H1 (cell line): ENCODE data around the gene CR2. TPM values are rescaled to one million over a fixed set of nuclear protein-coding genes. Genes with fewer than 3 reads are reported as not detected.

Experiments used
- CTCF ChIA-PET: fragments of 300-600 bp; sonication (Branson Sonifier 250); formaldehyde crosslinking; loops from one replicate; lab custom pipeline; 2021; ENCODE audit not compliant: partially characterized antibody; lab: Charles Lee
- POLR2A ChIA-PET: fragments of 300-600 bp; sonication (Branson Sonifier 250); formaldehyde crosslinking; loops from one replicate; lab custom pipeline; 2021; ENCODE audit warnings: inconsistent platforms; ENCODE audit not compliant: partially characterized antibody; lab: Charles Lee
- DNase-seq, 2 experiments: peaks; one replicate each; pipeline versions ENCODE4 v3.0.0 to v3.0.0-alpha.2; 2010 to 2022; ENCODE audit warnings: low spot score in 2 of 2, low read depth in 1 of 2, mixed read lengths in 1 of 2
- FAIRE-seq: peaks from 2 replicates; lab custom pipeline; 2011; peaks lifted over from hg19 to GRCh38; lab: Jason Lieb, UNC
- H2AFZ ChIP-seq: 2 replicates; pipeline ENCODE4 v1.8.1; 2012; ENCODE audit warnings: low read length, inconsistent platforms
- H2AK5ac ChIP-seq: 2 replicates; pipeline ENCODE4 v1.6.1; 2013; ENCODE audit warnings: low read depth, low read length
- H2BK120ac ChIP-seq: replicated peaks from 2 replicates; pipeline ENCODE3; 2013; ENCODE audit warnings: low read depth, low read length, inconsistent platforms
- H2BK12ac ChIP-seq: 2 replicates; pipeline ENCODE4 v1.6.1; 2013; ENCODE audit warnings: low read depth, low read length
- H2BK15ac ChIP-seq: 2 replicates; pipeline ENCODE4 v1.6.1; 2013; ENCODE audit warnings: low read length
- H2BK20ac ChIP-seq: 2 replicates; pipeline ENCODE4 v1.6.1; 2013; ENCODE audit warnings: low read length
- H2BK5ac ChIP-seq: 2 replicates; pipeline ENCODE4 v1.6.1; 2013; ENCODE audit warnings: low read depth, low read length
- H3K14ac ChIP-seq: 2 replicates; pipeline ENCODE4 v1.6.1; 2013; ENCODE audit warnings: inconsistent platforms; ENCODE audit not compliant: insufficient read length
- H3K18ac ChIP-seq: 2 replicates; pipeline ENCODE4 v1.6.1; 2013; ENCODE audit warnings: low read length; ENCODE audit errors: extremely low read depth
- H3K23ac ChIP-seq: 2 replicates; pipeline ENCODE4 v1.6.1; 2013; ENCODE audit warnings: inconsistent platforms; ENCODE audit not compliant: insufficient read length
- H3K23me2 ChIP-seq: 2 replicates; pipeline ENCODE4 v1.6.1; 2013; ENCODE audit warnings: low read depth, low read length
- H3K27ac ChIP-seq: 2 replicates; pipeline ENCODE4 v1.6.1; 2011; ENCODE audit warnings: low read depth, low read length, inconsistent platforms
- H3K27me3 ChIP-seq, 4 experiments: replicated peaks in 1 of 4; 1 replicate in 1 of 4; 2 replicates in 3 of 4; pipeline versions ENCODE4 v1.6.1 to v1.8.1; 2011 to 2013; ENCODE audit warnings: low read length in 3 of 4, mild to moderate bottlenecking in 3 of 4, inconsistent platforms in 2 of 4, mixed read lengths in 2 of 4, moderate library complexity in 1 of 4; ENCODE audit not compliant: control insufficient read depth in 3 of 4, insufficient read depth in 3 of 4; ENCODE audit errors: extremely low read depth in 1 of 4
- H3K36me3 ChIP-seq, 4 experiments: 2 replicates each; pipeline versions ENCODE4 v1.6.1 to v1.8.1; 2011 to 2013; ENCODE audit warnings: mild to moderate bottlenecking in 4 of 4, low read length in 3 of 4, moderate library complexity in 2 of 4, control low read depth in 1 of 4, inconsistent platforms in 1 of 4; ENCODE audit not compliant: insufficient read depth in 4 of 4, control insufficient read depth in 2 of 4
- H3K4ac ChIP-seq: replicated peaks from 2 replicates; pipeline ENCODE3; 2013; ENCODE audit warnings: low read length, low read depth, mixed read lengths, inconsistent platforms; ENCODE audit not compliant: insufficient read length
- H3K4me1 ChIP-seq, 4 experiments: replicated peaks in 1 of 4; 1 replicate in 1 of 4; 2 replicates in 3 of 4; pipeline versions ENCODE4 v1.6.1 to v1.8.1; 2011 to 2013; ENCODE audit warnings: low read length in 3 of 4, inconsistent platforms in 2 of 4, mixed read lengths in 1 of 4; ENCODE audit not compliant: insufficient read depth in 4 of 4, control insufficient read depth in 3 of 4
- H3K4me2 ChIP-seq, 2 experiments: 2 replicates each; pipeline versions ENCODE4 v1.6.1 to v1.8.1; 2011 to 2013; ENCODE audit warnings: low read depth in 2 of 2, low read length in 2 of 2, control low read depth in 1 of 2, inconsistent platforms in 1 of 2, mild to moderate bottlenecking in 1 of 2; ENCODE audit not compliant: insufficient read depth in 1 of 2
- H3K4me3 ChIP-seq, 4 experiments: fragments of 200-600, 300-600 bp in 1 of 4; sonication (generic), shearing (Covaris generic), sonication (Bioruptor Twin) in 1 of 4; 2 replicates each; pipeline versions ENCODE4 v1.5.1 to v1.8.1; 2011 to 2016; ENCODE audit warnings: low read length in 4 of 4, low read depth in 3 of 4, control low read depth in 2 of 4, inconsistent platforms in 2 of 4, mild to moderate bottlenecking in 2 of 4, mixed read lengths in 1 of 4, moderate library complexity in 1 of 4; ENCODE audit not compliant: insufficient read depth in 2 of 4; ENCODE audit errors: extremely low read depth in 1 of 4
- H3K56ac ChIP-seq: replicated peaks from 2 replicates; pipeline ENCODE3; 2013; ENCODE audit warnings: low read depth, mild to moderate bottlenecking, mixed read lengths, low read length, inconsistent platforms; ENCODE audit not compliant: insufficient read length
- H3K79me1 ChIP-seq: 2 replicates; pipeline ENCODE4 v1.6.1; 2013; ENCODE audit warnings: low read depth, low read length, control low read depth
- H3K79me2 ChIP-seq, 2 experiments: 2 replicates each; pipeline versions ENCODE4 v1.6.1 to v1.8.1; 2012 to 2013; ENCODE audit warnings: low read length in 2 of 2, mild to moderate bottlenecking in 2 of 2, inconsistent platforms in 1 of 2; ENCODE audit not compliant: insufficient read depth in 2 of 2, control insufficient read depth in 1 of 2
- H3K9ac ChIP-seq, 4 experiments: replicated peaks in 1 of 4; 1 replicate in 1 of 4; 2 replicates in 3 of 4; pipeline versions ENCODE4 v1.6.1 to v1.8.1; 2011 to 2013; ENCODE audit warnings: low read depth in 3 of 4, low read length in 3 of 4, control low read depth in 2 of 4, mild to moderate bottlenecking in 2 of 4, moderate library complexity in 2 of 4, inconsistent platforms in 1 of 4; ENCODE audit errors: extremely low read depth in 1 of 4
- H3K9me3 ChIP-seq, 2 experiments: 2 replicates each; pipeline versions ENCODE4 v1.6.1 to v1.8.1; 2012 to 2013; ENCODE audit warnings: mild to moderate bottlenecking in 2 of 2, moderate library complexity in 2 of 2, control low read depth in 1 of 2, inconsistent platforms in 1 of 2, low read depth in 1 of 2, low read length in 1 of 2, mixed read lengths in 1 of 2; ENCODE audit not compliant: insufficient read depth in 2 of 2
- H4K20me1 ChIP-seq, 2 experiments: replicated peaks in 1 of 2; 2 replicates each; pipeline versions ENCODE3 to v1.8.1; 2011 to 2013; ENCODE audit warnings: inconsistent platforms in 2 of 2, low read length in 2 of 2, mild to moderate bottlenecking in 1 of 2; ENCODE audit not compliant: insufficient read depth in 2 of 2, control insufficient read depth in 1 of 2
- H4K5ac ChIP-seq: 2 replicates; pipeline ENCODE4 v1.6.1; 2013; ENCODE audit warnings: low read length, low read depth, mixed read lengths, inconsistent platforms; ENCODE audit not compliant: insufficient read length
- H4K8ac ChIP-seq: 2 replicates; pipeline ENCODE4 v1.8.0; 2013; ENCODE audit warnings: mild to moderate bottlenecking, moderate library complexity, low read length, inconsistent platforms; ENCODE audit not compliant: insufficient read depth; ENCODE audit errors: extremely low read depth
- H4K91ac ChIP-seq: replicated peaks from 2 replicates; pipeline ENCODE3; 2013; ENCODE audit warnings: low read length, mixed read lengths, inconsistent platforms; ENCODE audit not compliant: insufficient read length
- EZH2 ChIP-seq: fragments of 200-600 bp; sonication (generic); IDR thresholded peaks from 2 replicates; pipeline ENCODE4 v1.7.1; 2012; ENCODE audit warnings: low read depth, mild to moderate bottlenecking, moderate library complexity, low read length, inconsistent platforms; ENCODE audit not compliant: severe bottlenecking
- NANOG ChIP-seq: IDR thresholded peaks from 2 replicates; pipeline ENCODE4 v1.6.1; 2011; ENCODE audit warnings: low read length, low read depth, mild to moderate bottlenecking, inconsistent platforms; ENCODE audit not compliant: insufficient read depth, poor library complexity, severe bottlenecking
- NRF1 ChIP-seq: IDR thresholded peaks from 2 replicates; pipeline ENCODE4 v1.6.1; 2011; ENCODE audit warnings: mild to moderate bottlenecking, low read depth, low read length, improper control_type of control experiment
- PHF8 ChIP-seq: fragments of 200-600 bp; sonication (generic); conservative IDR thresholded peaks from 2 replicates; pipeline ENCODE4 v1.7.1; 2012; ENCODE audit warnings: low read depth, mild to moderate bottlenecking, inconsistent platforms, low read length, moderate library complexity
- TCF12 ChIP-seq: IDR thresholded peaks from 2 replicates; pipeline ENCODE4 v1.6.1; 2011; ENCODE audit warnings: low read depth, mild to moderate bottlenecking, low read length
- TEAD4 ChIP-seq: IDR thresholded peaks from 2 replicates; pipeline ENCODE4 v1.6.1; 2012; ENCODE audit warnings: low read depth, low read length, inconsistent platforms, mixed read lengths
- WGBS, 2 experiments: shearing (Covaris generic) in 1 of 2; methylation state at CpG; one replicate each; pipeline versions ENCODE4 v1.1.6 to v1.1.7; 2013 to 2015; ENCODE audit warnings: low lambda C conversion rate in 2 of 2, mixed read lengths in 2 of 2, inconsistent platforms in 1 of 2, low coverage in 1 of 2, missing lambda C conversion rate in 1 of 2; ENCODE audit not compliant: insufficient replicate concordance in 2 of 2, insufficient coverage in 1 of 2, insufficient read length in 1 of 2; ENCODE audit errors: extremely low coverage in 1 of 2, missing lambda C conversion rate in 1 of 2; 5-methylcytosine and 5-hydroxymethylcytosine counted together
- polyA plus RNA-seq, 7 experiments: library from polyadenylated mRNA; depleted of rRNA in 3 of 7; stranded (reverse) in 5 of 7; unstranded in 2 of 7; fragments of >200 nt in 5 of 7; fragments of 200-250 nt in 2 of 7; gene quantifications; 1 replicate in 5 of 7; 2 replicates in 1 of 7; 4 replicates in 1 of 7; pipeline versions ENCODE4 v1.2.1 to v1.2.3, GENCODE V29; 2011 to 2013; ENCODE audit warnings: missing spikeins in 2 of 7, mixed read lengths in 2 of 7
- total RNA-seq: library from RNA; stranded (reverse); fragmentation: NEBNext Ultra II Directional; extraction: Animal tissue kit (Norgen Biotek cat#: 25700); gene quantifications from 2 replicates; pipeline ENCODE4 v1.2.1, GENCODE V29; 2021

Gene CR2
- total and polyA plus RNA-seq, 2 of the 8 experiments (the other 6 are each of a cell fraction or from before 2014, with no cell fraction given) = 1.7 to 3.0 TPM

- FAIRE-seq (no peak), DNase-seq (no peak)
- Histone ChIP-seq H4K20me1 (no peaks in the 10 kb centered on the region), H3K23ac (no peak overlapping the region), H4K91ac (no peak overlapping the region), H3K4me1 (no peaks in the 10 kb centered on the region), H2BK20ac (no peak overlapping the region), H3K9me3 (no peaks in the 10 kb centered on the region), H2AK5ac (no peak overlapping the region), H3K4ac (no peak overlapping the region), H3K14ac (no peak overlapping the region), H3K27ac (no peak overlapping the region), H3K27me3 (no peaks in the 10 kb centered on the region), H2BK12ac (no peak overlapping the region), H3K79me2 (no peaks in the 10 kb centered on the region), H3K23me2 (no peaks in the 10 kb centered on the region), H3K36me3 (no peaks in the 10 kb centered on the region), H3K9ac (no peak overlapping the region), H3K56ac (no peak overlapping the region), H4K8ac (no peak overlapping the region), H3K4me2 (no peak overlapping the region), H2BK15ac (no peak overlapping the region), H2BK120ac (no peak overlapping the region), H2BK5ac (no peak overlapping the region), H2AFZ (no peak overlapping the region), H3K79me1 (no peaks in the 10 kb centered on the region), H3K4me3 (no peak overlapping the region), H4K5ac (no peak overlapping the region), H3K18ac (no peak overlapping the region)
- no peak for TF ChIP-seq NRF1
- TF ChIP-seq TCF12 = no peak
- TF ChIP-seq EZH2 = no peak
- no peak for TF ChIP-seq TEAD4
- TF ChIP-seq PHF8 = no peak
- TF ChIP-seq NANOG = no peak
- ChIA-PET POLR2A (no interaction called here), CTCF (interaction anchor here (1.2 to 4.4 kb wide), 5 partner anchors 8 to 83 kb away, joined by 3 to 20 read pairs (median 3); partner anchors contain the start of genes CR1 and CR2)
- 83% methylated on average over 4 of the region's 4 CpGs; no CpG with 5 or more reads in 1 of the 2 experiments for WGBS, 2 experiments
Observed at GRCh38 chr1:207487636-207488035, 33.5 kb downstream of the CR2 start.
